CD4-positive, alpha-beta T cell treated with Interleukin-12 subunit alpha and Interleukin-12 subunit beta, for 1 hour (primary cell): ENCODE measurements around the gene COMP.
"Not testable (repeated sequence)": the region's sequence is repeated elsewhere in the genome, so short reads cannot be mapped to it uniquely, and the experiment has no call there.

Source experiments
- DNase-seq: peaks from one replicate; pipeline ENCODE4 v3.0.0-alpha.2; 2020

Gene COMP

DNA sequence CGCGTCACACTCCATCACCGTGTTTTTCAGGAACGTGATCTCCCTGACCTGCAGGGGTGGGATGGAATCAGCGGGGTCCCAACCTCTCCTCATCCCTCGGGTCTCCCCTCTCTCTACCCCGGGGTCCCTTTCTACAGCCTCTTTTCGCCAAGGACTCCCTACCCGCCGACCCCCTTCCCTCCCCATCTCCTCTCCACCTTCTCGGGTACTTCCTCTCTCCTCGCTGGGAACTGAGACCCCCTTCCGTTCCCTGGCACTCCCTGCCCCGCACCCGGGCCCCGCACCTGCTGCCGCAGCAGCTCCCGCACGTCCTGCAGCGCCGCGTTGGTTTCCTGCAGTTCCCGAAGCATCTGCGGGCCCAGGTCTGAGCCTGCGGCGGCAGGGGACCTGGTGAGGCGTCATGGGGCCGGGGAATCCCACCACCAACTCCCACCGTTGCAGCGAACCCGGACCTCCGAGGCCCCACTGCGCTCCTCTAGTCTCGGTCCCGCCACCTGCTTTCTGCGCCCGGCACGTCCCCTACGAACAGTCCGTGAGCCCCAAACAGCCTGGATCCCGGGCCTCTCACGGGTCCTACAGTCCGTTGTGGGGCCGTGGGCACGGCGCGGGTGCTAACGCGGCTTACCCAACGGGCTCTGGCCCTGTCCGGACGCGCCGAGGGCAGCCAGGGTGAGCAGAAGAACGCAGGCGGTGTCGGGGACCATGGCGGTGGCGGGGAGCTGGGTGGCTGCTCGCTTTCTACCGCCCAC lies at the start of gene COMP:
Gene COMP (minus strand): TSS at position 740 of the 749 bp plus-strand sequence. CDS start 36 bp downstream, at position 704.
- no peak for DNase-seq

GRCh38 chr19:18840288-18841267 lies 49.5 kb upstream of the COMP start:
- no peak for DNase-seq

- DNase-seq: no peak
Observed at GRCh38 chr19:18839465-18840287, 48.6 kb upstream of the COMP start.

- DNase-seq: no peak
Observed at GRCh38 chr19:18834644-18834984, 43.5 kb upstream of the COMP start.

DNA sequence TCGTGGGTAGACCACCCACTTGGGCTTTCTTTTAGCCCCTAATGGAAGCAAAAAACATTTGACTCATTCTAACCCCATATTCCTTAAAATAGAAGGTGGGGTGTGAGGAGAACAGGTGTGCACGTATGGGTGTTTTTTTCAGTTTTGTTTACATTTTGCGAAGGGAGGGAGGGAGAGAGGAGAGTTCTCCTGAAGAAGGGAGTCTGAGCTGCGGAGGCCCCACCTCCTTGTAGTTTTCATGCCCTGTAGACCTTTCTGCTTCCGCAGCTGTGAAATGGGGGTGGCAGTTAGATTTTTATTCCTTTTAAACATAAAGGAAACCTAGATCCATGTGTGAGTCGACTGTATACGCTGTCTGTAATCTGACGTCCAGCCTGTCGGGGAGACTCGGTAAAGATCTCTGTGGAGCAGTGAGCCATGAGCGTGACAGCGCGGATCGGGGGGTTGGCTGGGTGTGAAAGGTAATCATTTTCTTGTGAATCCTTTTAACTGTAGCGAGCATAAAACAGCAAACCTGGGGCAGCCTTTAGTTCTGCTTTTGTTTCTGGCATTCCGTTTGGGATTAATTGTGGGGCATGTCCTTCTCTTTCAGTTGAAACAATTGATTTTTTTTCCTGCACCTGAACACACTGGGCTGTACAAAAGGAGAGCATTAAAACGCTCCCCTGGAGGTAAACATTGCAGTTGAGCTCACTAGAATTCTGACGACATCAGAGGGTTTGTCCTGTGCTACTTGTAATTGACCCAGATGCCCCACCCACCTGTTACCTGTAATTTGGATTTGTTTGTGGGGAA lies 42.9 kb upstream of the COMP start:
- DNase-seq: no peak

- DNase-seq: no peak
Observed at GRCh38 chr19:18833141-18833476, 42.0 kb upstream of the COMP start.

GRCh38 chr19:18832306-18833140 lies 41.4 kb upstream of the COMP start:
- no peak for DNase-seq

GRCh38 chr19:18831524-18832305 lies 40.6 kb upstream of the COMP start, which contains the start of gene UPF1:
Gene UPF1, plus strand, starts transcription at chr19:18831959. Its CDS starts 251 bp downstream, at chr19:18832210.
- peak; percentile 97 for DNase-seq

GRCh38 chr19:18830488-18830887 lies 39.4 kb upstream of the COMP start:
- no peak for DNase-seq

- no peak for DNase-seq
Observed at GRCh38 chr19:18828786-18829185, 37.7 kb upstream of the COMP start.

DNA sequence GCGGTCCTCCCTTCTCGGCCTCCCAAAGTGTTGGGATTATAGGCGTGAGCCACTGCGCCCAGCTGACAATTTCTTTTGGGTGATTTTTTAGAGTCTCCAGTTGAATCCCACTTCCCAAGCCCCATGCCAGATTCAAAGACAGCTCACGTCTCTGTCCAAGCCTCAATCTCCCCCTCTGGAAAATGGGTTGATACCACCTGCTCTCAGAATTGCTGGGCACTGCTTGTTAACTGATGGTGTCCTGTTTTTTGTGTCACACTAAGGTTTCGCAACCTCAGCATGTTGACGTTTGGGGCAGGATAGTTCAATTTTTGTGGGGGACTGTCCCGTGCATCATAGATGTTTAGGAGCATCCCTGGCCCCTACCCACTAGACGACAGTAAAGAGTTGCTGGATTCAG lies 26.5 kb upstream of the COMP start:
- no peak for DNase-seq

GRCh38 chr19:18816645-18817044 lies 25.5 kb upstream of the COMP start:
- not testable (repeated sequence) for DNase-seq

DNA sequence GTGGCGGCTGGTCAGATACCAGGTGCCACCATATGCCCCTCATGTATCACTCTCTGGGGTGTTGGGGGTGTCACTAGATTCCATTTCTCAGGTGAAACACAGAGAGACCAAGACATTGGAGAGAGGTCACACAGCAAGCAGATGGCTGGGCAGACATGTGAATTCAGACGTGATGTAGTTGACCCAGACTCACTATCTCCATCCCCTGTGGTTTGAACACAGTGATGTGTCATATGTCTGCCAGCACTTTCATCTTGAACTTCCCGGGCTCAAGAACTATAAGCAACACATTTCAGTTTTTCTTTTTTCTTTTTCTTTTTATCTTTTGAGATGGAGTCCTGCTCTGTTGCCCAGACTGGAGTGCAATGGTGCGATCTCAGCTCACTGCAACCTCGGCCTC lies 24.6 kb upstream of the COMP start:
- no peak for DNase-seq

GRCh38 chr19:18814063-18814462 lies 23.0 kb upstream of the COMP start:
- no peak for DNase-seq

DNA sequence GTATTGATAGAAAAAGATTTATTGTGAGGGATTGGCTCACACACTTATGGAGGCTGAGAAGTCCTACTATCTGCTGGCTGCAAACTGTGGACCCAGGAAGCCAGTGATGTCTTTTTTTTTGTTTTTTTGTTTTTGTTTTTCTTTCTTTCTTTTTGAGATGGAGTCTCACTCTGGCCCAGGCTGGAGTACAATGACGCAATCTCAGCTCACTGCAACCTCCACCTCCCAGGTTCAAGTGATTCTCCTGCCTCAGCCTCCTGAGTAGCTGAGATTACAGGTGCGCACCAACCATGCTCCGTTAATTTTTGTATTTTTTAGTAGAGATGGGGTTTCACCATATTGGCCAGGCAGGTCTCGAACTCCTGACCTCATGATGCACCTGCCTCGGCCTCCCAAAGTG lies 20.5 kb upstream of the COMP start:
- DNase-seq: not testable (repeated sequence)

DNA sequence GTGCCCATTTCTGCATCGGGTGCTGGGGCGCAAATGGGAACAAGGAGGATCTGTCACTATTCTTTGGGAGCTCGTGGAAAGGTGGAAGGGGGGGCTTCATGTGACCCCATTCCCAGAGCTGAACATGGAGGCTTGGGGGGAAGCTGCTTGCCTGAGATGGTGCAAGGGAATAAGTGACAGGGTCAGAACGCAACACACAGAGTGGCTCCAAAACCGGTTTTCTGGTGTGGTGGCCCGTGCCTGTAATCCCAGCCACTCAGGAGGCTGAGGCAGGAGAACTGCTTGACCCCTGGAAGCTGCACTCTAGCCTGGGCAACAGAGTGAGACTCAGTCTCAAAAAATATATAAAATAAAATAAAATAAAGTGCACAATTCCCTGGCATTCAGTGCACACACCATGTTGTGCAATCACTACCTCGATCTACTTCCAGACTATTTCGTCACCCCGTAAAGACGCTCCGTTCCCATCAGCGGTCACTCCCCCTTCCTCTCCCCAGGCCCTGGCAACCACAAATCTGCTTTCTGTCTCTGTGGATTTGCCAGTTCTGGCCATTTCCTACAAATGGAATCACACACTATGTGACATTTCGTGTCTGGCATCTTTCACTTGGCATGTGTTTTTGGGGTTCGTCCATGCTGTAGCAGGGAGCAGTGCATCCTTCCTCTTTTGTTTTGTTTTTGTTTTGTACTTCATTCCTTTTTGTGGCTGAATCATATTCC lies 18.2 kb upstream of the COMP start:
- DNase-seq: no peak

DNA sequence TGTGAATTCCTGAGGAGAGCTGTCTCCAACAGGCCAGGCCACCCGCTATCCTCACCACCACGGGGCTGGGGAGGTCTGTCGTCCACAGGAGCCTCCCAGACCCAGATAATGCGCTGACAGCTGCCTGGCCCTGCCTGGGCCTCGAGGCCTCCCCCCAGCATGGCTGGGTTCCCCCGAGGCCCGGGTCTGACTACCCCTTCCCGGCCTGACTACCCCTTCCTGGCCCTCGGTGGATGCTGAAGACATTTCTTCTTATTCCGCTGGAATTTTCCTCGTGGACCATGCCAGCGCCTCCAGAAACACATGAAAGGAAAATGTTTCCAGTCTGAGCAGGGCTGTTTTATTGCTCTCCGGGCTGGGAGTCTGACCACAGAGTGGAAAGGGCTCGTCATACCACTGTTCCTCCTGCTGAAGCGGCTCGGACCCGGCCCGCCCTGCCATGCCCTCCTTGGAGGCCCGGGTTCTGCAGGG lies 16.8 kb upstream of the COMP start:
- no peak for DNase-seq

DNA sequence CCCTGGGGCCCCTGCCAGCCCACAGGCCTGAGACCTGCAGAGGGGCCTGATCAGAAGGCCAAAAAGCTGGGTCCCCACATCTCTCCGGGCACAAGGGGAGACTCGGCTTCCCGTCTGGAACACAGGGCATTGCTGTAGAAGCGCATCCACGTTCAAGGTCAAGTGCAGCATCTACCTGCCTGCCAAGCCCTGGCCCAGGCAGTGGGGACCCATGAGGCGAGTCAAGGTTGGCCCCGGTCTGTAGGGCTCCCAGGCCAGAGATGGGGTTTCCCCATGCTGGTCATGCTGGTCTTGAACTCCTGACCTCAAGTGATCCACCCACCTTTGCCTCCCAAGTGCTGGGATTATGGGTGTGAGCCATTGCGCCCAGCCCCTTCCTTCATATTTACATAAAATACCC lies 13.5 kb upstream of the COMP start:
- DNase-seq: no peak

- no peak for DNase-seq
Observed at GRCh38 chr19:18804139-18804601, 13.1 kb upstream of the COMP start.
